HepG2 (cell line): ENCODE measurements around the gene IQCN. TPM values are rescaled to one million over a fixed set of nuclear protein-coding genes. Genes with fewer than 3 reads are reported as not detected.
A peak's percentile ranks its signal among the peaks of the same experiment; 100 is the strongest.

Source experiments
- ATAC-seq: fragments of 200-7000 bp; cut with Tn5 transposase; 3 replicates; pipeline ENCODE4 v1.9.1; 2020; ENCODE audit warnings: mild to moderate bottlenecking, moderate library complexity
- BruUV-seq: library from RNA; stranded (reverse); fragments of 400-500 nt; replicated peaks from 2 replicates; lab custom pipeline; 2021; lab: Mats Ljungman, UMichigan
- CTCF ChIA-PET: fragments of 300-600 bp; formaldehyde crosslinking; extraction: SDS; loops from one replicate; lab custom pipeline; 2021; ENCODE audit warnings: low total read pairs, inconsistent platforms, low intra/inter-chr PET ratio; lab: Yijun Ruan, JAX
- POLR2A ChIA-PET: fragments of 350-600 bp; sonication (Branson Sonifier 250); formaldehyde crosslinking; loops from one replicate; lab custom pipeline; 2020; ENCODE audit warnings: antibody characterized with exemption, inconsistent platforms; lab: Yijun Ruan, JAX
- DNase-seq: peaks from one replicate; pipeline ENCODE4 v3.0.0-alpha.2; 2015; ENCODE audit warnings: low spot score
- FAIRE-seq: peaks from 3 replicates; lab custom pipeline; 2011; peaks lifted over from hg19 to GRCh38; lab: Jason Lieb, UNC
- H2AFZ ChIP-seq: one replicate; pipeline ENCODE4 v1.6.1; 2011; ENCODE audit warnings: low read length, inconsistent platforms
- H3K27ac ChIP-seq: fragments of 300-600 bp; 3 replicates; pipeline ENCODE4 v1.8.0; 2011; ENCODE audit warnings: mixed run types, mild to moderate bottlenecking, mixed read lengths, low read length, inconsistent platforms; ENCODE audit not compliant: insufficient read depth; ENCODE audit errors: extremely low read length
- H3K27me3 ChIP-seq, 2 experiments: fragments of 200-600 bp in 1 of 2; 2 replicates in 1 of 2; 3 replicates in 1 of 2; pipeline versions ENCODE4 v1.6.0 to v1.8.0; 2011; ENCODE audit warnings: low read length in 2 of 2, mild to moderate bottlenecking in 2 of 2, moderate library complexity in 2 of 2, inconsistent platforms in 1 of 2; ENCODE audit not compliant: insufficient read depth in 2 of 2, control insufficient read depth in 1 of 2
- H3K36me3 ChIP-seq, 2 experiments: fragments of 200-600 bp in 1 of 2; replicated peaks in 1 of 2; 2 replicates in 1 of 2; 3 replicates in 1 of 2; pipeline versions ENCODE4 v1.5.1 to v1.8.0; 2011; ENCODE audit warnings: low read length in 2 of 2, inconsistent platforms in 1 of 2; ENCODE audit not compliant: insufficient read depth in 2 of 2, control insufficient read depth in 1 of 2
- H3K4me1 ChIP-seq: 2 replicates; pipeline ENCODE4 v1.5.1; 2012; ENCODE audit warnings: low read length, inconsistent platforms; ENCODE audit not compliant: insufficient read depth
- H3K4me2 ChIP-seq: 2 replicates; pipeline ENCODE4 v1.6.0; 2011; ENCODE audit warnings: low read depth, low read length, inconsistent platforms
- H3K4me3 ChIP-seq, 3 experiments: fragments of 200-600 bp in 1 of 3; sonication (generic), shearing (Covaris generic) in 1 of 3; replicated peaks in 1 of 3; 2 replicates each; pipeline ENCODE4 v1.5.1; 2011 to 2016; ENCODE audit warnings: low read length in 3 of 3, inconsistent platforms in 2 of 3, low read depth in 2 of 3, mild to moderate bottlenecking in 2 of 3, control low read depth in 1 of 3, mixed read lengths in 1 of 3; ENCODE audit not compliant: insufficient read depth in 1 of 3
- H3K79me2 ChIP-seq: one replicate; pipeline ENCODE4 v1.6.1; 2011; ENCODE audit warnings: low read length, inconsistent platforms; ENCODE audit not compliant: insufficient read depth
- H3K9ac ChIP-seq: 2 replicates; pipeline ENCODE4 v1.6.0; 2011; ENCODE audit warnings: mild to moderate bottlenecking, low read depth, low read length, inconsistent platforms; ENCODE audit not compliant: insufficient read depth
- H3K9me3 ChIP-seq: 2 replicates; pipeline ENCODE4 v1.5.1; 2012; ENCODE audit warnings: mild to moderate bottlenecking, low read length
- H4K20me1 ChIP-seq: 2 replicates; pipeline ENCODE4 v1.6.0; 2011; ENCODE audit warnings: inconsistent platforms, mild to moderate bottlenecking, low read length, moderate library complexity; ENCODE audit not compliant: insufficient read depth
- ERF ChIP-seq: IDR thresholded peaks from 2 replicates; pipeline ENCODE4 v1.6.1; 2018; ENCODE audit warnings: missing biosample characterization, missing genetic modification reagents
- HNF4A ChIP-seq: sonication (generic); formaldehyde crosslinking; IDR thresholded peaks from 2 replicates; pipeline ENCODE4 v1.4.0; 2020; ENCODE audit warnings: missing genetic modification reagents
- KDM2A ChIP-seq: sonication (generic); formaldehyde crosslinking; IDR thresholded peaks from 2 replicates; pipeline ENCODE4 v1.4.0; 2020; ENCODE audit warnings: low read depth, missing genetic modification reagents, borderline replicate concordance
- MXD4 ChIP-seq: IDR thresholded peaks from 2 replicates; pipeline ENCODE4 v1.6.1; 2016; ENCODE audit warnings: mild to moderate bottlenecking, missing biosample characterization, missing genetic modification reagents
- NCOA2 ChIP-seq: sonication (generic); formaldehyde crosslinking; IDR thresholded peaks from 2 replicates; pipeline ENCODE4 v1.8.0; 2022; ENCODE audit warnings: inconsistent platforms
- PHF5A ChIP-seq: IDR thresholded peaks from one replicate; pipeline ENCODE4 v1.6.1; 2018; ENCODE audit warnings: low read depth, missing genetic modification reagents; ENCODE audit not compliant: unreplicated experiment
- RAD21 ChIP-seq: fragments of 450-650 bp; formaldehyde crosslinking; IDR thresholded peaks from 2 replicates; pipeline ENCODE4 v1.5.0; 2020; ENCODE audit warnings: mild to moderate bottlenecking
- SMC3 ChIP-seq: IDR thresholded peaks from 2 replicates; pipeline ENCODE4 v1.6.1; 2011; ENCODE audit warnings: low read length, improper control_type of control experiment
- STAG1 ChIP-seq: sonication (generic); formaldehyde crosslinking; IDR thresholded peaks from 2 replicates; pipeline ENCODE4 v1.4.0; 2020; ENCODE audit warnings: missing genetic modification reagents
- ZKSCAN8 ChIP-seq: IDR thresholded peaks from 2 replicates; pipeline ENCODE4 v1.6.1; 2016; ENCODE audit warnings: borderline replicate concordance, missing genetic modification reagents, missing compliant biosample characterization
- ZMYM4 ChIP-seq: sonication (generic); formaldehyde crosslinking; IDR thresholded peaks from 2 replicates; pipeline ENCODE4 v1.8.1; 2023; ENCODE audit warnings: mild to moderate bottlenecking, missing genetic modification reagents
- ZNF3 ChIP-seq: IDR thresholded peaks from 2 replicates; pipeline ENCODE4 v1.7.0; 2017; ENCODE audit warnings: inconsistent platforms
- ZNF629 ChIP-seq: sonication (generic); formaldehyde crosslinking; conservative IDR thresholded peaks from 2 replicates; pipeline ENCODE4 v1.5.0; 2020; ENCODE audit warnings: missing genetic modification reagents
- ZNF780A ChIP-seq: sonication (generic); formaldehyde crosslinking; IDR thresholded peaks from 2 replicates; pipeline ENCODE4 v1.8.0; 2022; ENCODE audit warnings: mild to moderate bottlenecking, missing genetic modification reagents, moderate library complexity
- WGBS: methylation state at CpG from one replicate; pipeline ENCODE4 v1.1.6; 2017; ENCODE audit warnings: low lambda C conversion rate; 5-methylcytosine and 5-hydroxymethylcytosine counted together
- in situ Hi-C: cut with HindIII; loops from 2 replicates; pipeline ENCODE4 v1.10.0; 2017; ENCODE audit warnings: low pct_unique_long_range_greater_than_20kb; ENCODE audit not compliant: extremely low pct_ligation_motif_present
- intact Hi-C: fragments of 100-400 bp; cut with micrococcal nuclease; formaldehyde crosslinking; loops from one replicate; pipeline ENCODE4 v1.10.0; 2022; ENCODE audit not compliant: unreplicated experiment
- polyA plus RNA-seq, 8 experiments: library from polyadenylated mRNA; depleted of rRNA in 3 of 8; stranded (reverse) in 7 of 8; unstranded in 1 of 8; fragments of >200 nt; fragmentation: Illumina TruSeq in 4 of 8; extraction: Trizol in 4 of 8; gene quantifications; 2 replicates each; pipeline versions ENCODE4 v1.2.1 to v1.2.3, GENCODE V29; 2011 to 2016; ENCODE audit warnings: low read depth in 4 of 8, missing spikeins in 1 of 8, mixed read lengths in 1 of 8; ENCODE audit not compliant: insufficient read depth in 1 of 8
- total RNA-seq, 5 experiments: library from RNA; depleted of rRNA; stranded (reverse); fragments of >200 nt; fragmentation: Illumina TruSeq; extraction: Trizol; gene quantifications; 2 replicates each; pipeline ENCODE4 v1.2.3, GENCODE V29; 2016; ENCODE audit warnings: low read depth in 1 of 5
- TF ChIP-seq, protein P1 (sequence below): IDR thresholded peaks from 2 replicates; pipeline ENCODE4 v1.6.1; 2012; ENCODE audit warnings: low read length, improper control_type of control experiment
- TF ChIP-seq, protein P2 (sequence below): sonication (generic); formaldehyde crosslinking; IDR thresholded peaks from 2 replicates; pipeline ENCODE4 v1.5.0; 2020; ENCODE audit warnings: mild to moderate bottlenecking, missing genetic modification reagents, moderate library complexity

Gene IQCN
- total and polyA plus RNA-seq, 2 of the 13 experiments (the other 11 are each of a cell fraction or from before 2014, with no cell fraction given) = 0.04 to 0.18 TPM

DNA sequence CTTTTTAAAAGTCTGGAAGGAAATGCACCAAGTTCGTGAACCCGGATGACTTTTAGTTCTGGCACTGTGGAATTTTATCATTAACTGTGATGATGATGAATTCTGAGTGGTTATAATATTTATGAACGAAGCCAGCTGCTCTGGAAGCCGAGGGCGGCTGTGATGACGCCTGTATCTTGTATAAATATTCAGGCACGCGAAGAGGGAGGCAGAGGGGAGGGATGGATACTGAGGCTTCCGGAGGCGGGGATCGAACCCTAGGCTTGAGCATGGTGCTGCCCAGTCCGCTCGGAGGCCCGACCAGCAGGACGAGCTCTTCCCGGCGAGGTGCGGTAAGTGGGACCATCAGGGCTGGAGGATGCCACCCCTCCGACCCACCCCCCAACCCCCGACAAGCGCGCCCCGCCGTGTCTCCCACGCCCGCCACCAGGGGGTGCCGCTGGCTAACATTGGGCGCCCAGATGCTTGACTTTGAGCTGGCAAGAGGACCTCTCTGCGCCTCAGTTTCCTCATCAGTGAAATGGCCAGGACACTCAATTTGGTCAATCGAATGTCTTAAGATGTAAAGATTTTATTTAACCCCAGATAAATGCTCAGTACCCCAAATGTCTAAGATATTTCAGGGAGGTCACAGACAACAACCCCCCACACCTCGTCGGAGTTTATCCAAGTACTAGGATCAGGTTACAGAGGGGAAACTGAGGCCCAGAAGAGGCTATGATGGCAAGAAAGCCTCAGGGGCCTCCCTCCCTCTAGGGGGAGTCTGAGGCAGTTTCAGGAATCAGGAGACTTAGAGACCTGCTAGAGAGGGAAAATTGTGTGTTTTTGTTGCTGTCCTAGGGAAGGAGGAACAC is 65.9 kb downstream of the IQCN start:
- Histone ChIP-seq H3K9me3 (no peaks in the 10 kb centered on the region), H3K27me3 (peaks cover 0 to 8% of the 10 kb centered on the region in 2 experiments; a peak in 1 of 5 replicates), H3K36me3 (no peaks in the 10 kb centered on the region), H3K4me3 (no peak overlapping the region), H2AFZ (no peak overlapping the region), H3K79me2 (no peaks in the 10 kb centered on the region), H4K20me1 (no peaks in the 10 kb centered on the region), H3K4me1 (peaks cover 8% of the 10 kb centered on the region), H3K27ac (no peak overlapping the region), H3K9ac (no peak overlapping the region), H3K4me2 (no peak overlapping the region)
- TF ChIP-seq, protein P1, sequence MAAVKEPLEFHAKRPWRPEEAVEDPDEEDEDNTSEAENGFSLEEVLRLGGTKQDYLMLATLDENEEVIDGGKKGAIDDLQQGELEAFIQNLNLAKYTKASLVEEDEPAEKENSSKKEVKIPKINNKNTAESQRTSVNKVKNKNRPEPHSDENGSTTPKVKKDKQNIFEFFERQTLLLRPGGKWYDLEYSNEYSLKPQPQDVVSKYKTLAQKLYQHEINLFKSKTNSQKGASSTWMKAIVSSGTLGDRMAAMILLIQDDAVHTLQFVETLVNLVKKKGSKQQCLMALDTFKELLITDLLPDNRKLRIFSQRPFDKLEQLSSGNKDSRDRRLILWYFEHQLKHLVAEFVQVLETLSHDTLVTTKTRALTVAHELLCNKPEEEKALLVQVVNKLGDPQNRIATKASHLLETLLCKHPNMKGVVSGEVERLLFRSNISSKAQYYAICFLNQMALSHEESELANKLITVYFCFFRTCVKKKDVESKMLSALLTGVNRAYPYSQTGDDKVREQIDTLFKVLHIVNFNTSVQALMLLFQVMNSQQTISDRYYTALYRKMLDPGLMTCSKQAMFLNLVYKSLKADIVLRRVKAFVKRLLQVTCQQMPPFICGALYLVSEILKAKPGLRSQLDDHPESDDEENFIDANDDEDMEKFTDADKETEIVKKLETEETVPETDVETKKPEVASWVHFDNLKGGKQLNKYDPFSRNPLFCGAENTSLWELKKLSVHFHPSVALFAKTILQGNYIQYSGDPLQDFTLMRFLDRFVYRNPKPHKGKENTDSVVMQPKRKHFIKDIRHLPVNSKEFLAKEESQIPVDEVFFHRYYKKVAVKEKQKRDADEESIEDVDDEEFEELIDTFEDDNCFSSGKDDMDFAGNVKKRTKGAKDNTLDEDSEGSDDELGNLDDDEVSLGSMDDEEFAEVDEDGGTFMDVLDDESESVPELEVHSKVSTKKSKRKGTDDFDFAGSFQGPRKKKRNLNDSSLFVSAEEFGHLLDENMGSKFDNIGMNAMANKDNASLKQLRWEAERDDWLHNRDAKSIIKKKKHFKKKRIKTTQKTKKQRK = no peak
- peak; percentile 47 for TF ChIP-seq SMC3
- peak; percentile 24 for TF ChIP-seq HNF4A
- TF ChIP-seq ZNF3 = peak; percentile 75; the same call in 1 of the 2 replicates
- TF ChIP-seq NCOA2 = no peak
- no peak for TF ChIP-seq ZNF780A (CRISPR knock-in tag)
- 0 out of 2 replicates have a peak, but pooled peaks have one; percentile 22 for TF ChIP-seq ERF (CRISPR knock-in tag)
- 0 out of 2 replicates have a peak, but pooled peaks have one; percentile 18 for TF ChIP-seq KDM2A
- peak; percentile 53; the same call in 1 of the 2 replicates for TF ChIP-seq RAD21 (CRISPR knock-in tag)
- TF ChIP-seq, protein P2, sequence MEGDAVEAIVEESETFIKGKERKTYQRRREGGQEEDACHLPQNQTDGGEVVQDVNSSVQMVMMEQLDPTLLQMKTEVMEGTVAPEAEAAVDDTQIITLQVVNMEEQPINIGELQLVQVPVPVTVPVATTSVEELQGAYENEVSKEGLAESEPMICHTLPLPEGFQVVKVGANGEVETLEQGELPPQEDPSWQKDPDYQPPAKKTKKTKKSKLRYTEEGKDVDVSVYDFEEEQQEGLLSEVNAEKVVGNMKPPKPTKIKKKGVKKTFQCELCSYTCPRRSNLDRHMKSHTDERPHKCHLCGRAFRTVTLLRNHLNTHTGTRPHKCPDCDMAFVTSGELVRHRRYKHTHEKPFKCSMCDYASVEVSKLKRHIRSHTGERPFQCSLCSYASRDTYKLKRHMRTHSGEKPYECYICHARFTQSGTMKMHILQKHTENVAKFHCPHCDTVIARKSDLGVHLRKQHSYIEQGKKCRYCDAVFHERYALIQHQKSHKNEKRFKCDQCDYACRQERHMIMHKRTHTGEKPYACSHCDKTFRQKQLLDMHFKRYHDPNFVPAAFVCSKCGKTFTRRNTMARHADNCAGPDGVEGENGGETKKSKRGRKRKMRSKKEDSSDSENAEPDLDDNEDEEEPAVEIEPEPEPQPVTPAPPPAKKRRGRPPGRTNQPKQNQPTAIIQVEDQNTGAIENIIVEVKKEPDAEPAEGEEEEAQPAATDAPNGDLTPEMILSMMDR (CRISPR knock-in tag) = peak; percentile 70
- TF ChIP-seq ZMYM4 (CRISPR knock-in tag) = no peak
- TF ChIP-seq ZKSCAN8 (CRISPR knock-in tag) = 0 out of 2 replicates have a peak, but pooled peaks have one; percentile 32
- peak; percentile 80 for TF ChIP-seq STAG1
- 0 out of 2 replicates have a peak, but pooled peaks have one; percentile 24 for TF ChIP-seq MXD4 (CRISPR knock-in tag)
- TF ChIP-seq ZNF629 (CRISPR knock-in tag) = peak; percentile 93
- TF ChIP-seq PHF5A = no peak
- CTCF ChIA-PET = interaction anchor here (1.2 to 3.2 kb wide), 2 partner anchors 43 to 202 kb away, joined by 3 to 38 read pairs; no protein-coding TSS in a partner anchor
- WGBS = 15% methylated on average over 12 of the region's 32 CpGs
- no TSS peak for BruUV-seq
- intact Hi-C loops (loop anchor here (1.0 to 5.0 kb wide), 2 partner anchors 44 to 204 kb away; no protein-coding TSS in a partner anchor), in situ Hi-C loops (loop anchor here (5.0 to 10.0 kb wide), 2 partner anchors 44 to 206 kb away; partner anchors contain the start of gene SSBP4)
- ATAC-seq (no peak), FAIRE-seq (no peak), DNase-seq (no peak)
- POLR2A ChIA-PET = no interaction called here
